GM19351 (cell line): ENCODE results near the gene B3GAT1.

ENCODE experiments used
- ATAC-seq: cut with Tn5 transposase; IDR thresholded peaks from one replicate; pipeline ENCODE4 v1.9.1; 2021; ENCODE audit warnings: mild to moderate bottlenecking, moderate library complexity; ENCODE audit not compliant: unreplicated experiment

Gene B3GAT1

GRCh38 chr11:134392953-134393615, 19.0 kb downstream of the B3GAT1 start:
- ATAC-seq = no peak

DNA sequence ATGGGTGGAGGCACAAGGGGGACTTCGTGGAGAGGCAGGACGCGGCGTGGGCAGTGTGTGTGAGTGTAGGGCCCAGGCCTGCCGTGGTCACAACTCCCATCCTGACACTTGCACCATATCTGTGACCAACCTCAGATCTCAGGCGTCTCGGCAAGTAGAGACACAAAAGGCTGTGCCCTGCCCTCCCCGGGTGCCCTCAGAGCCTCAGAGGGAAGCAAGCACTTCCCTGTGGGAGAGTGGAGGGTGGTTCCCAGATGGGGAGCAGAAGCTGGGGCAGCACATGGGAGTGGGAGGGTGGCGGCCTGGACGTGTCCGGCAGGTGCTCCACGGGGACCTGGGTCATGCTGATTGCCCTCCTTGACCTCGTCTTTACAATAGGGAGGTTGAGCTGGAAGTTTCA, 20.4 kb downstream of the B3GAT1 start:
- no peak for ATAC-seq

DNA sequence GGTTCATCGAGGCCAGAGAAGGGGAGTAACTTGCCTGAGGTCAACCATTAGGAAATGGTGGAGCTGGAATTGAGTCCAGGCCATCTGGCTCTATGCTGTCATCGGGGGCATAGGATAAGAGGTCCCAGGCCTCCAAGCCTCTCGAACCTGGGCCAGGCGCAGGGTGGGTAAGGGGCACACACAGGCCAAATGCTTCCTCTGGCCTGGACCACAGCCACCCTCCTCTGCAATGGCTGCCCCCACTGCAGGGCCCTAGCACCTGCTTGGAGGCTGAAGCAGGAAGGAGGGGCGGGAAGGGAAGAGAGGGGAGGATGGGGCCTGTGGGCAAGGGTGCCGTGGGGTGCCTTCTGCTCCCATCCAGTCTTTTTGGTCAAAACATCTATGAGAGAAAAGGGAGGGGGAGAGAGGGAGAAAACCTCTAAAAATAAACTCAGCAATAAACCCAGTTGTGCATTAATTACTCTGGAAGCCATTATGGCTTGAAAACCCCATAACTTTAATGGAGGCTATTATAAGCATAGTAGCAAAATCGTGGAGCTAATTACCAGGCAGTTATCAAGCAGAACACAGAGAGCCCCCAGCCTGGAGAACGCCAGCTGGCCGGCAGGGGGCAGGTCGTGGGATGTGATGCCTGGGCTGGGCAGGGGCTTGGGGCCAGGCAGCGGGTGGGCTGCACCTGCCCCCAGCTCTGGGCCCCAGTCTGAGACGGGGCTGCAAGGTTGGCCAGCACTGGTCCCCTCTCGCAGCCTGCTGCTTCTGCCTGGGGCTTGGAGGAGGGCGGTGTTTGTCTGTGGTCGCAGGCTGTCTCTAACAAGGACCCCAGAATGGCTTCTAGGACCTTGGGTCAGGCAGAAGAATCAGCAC, 21.1 kb downstream of the B3GAT1 start:
- ATAC-seq = no peak

DNA sequence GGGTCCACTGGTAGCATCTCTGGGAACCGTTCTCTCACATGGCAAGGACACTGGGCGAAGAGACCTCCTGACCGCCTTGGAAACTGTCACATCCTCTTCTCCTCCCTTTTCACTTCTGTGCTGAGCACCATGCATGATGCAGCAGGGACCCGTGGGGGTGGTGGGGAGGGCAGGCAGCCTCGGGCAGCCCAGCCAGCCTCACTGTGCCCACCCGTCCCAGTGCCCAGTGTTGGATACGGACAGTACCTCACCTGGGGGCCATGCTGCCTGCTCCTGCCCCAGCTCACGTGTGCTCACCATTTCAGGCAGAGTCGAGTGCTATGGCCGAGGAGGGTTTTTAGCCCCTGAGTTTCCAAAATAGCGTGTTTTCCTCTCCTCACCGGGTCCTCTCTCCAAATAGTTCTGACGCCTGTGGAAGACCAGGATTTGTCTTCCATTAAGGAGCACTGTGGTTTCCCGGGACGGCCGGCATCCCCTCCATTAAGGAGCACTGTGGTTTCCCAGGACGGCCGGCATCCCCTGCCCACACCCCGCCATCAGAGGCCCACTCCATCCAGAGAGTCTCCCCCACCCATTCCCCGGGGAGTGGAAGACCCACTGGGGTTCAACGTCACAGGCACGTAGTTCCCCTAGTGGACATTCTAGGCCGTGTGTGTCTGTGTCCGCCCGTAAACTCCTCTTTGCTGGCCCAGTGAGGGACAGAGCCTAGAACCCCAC, 22.4 kb downstream of the B3GAT1 start:
- ATAC-seq = no peak

DNA sequence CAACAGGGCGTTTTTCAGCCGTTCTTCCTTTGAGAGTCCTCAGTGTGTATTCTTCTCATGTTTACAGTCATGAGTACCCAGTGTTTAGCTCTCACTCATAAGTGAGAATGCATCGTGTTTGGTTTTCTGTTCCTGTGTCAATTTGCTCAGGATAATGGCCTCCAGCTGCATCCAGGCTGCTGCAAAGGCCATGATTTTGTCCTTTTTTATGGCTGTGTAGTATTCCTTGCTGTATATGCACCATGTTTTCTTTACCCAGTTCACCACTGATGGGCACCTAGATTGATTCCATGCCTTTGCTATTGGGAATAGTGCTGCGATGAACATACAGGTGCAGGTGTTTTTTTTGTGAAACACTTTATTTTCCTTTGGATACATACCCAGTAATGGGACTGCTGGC, 23.5 kb downstream of the B3GAT1 start:
- ATAC-seq = no peak

- ATAC-seq = no peak
Measured at GRCh38 chr11:134387501-134387900, 24.5 kb downstream of the B3GAT1 start.

DNA sequence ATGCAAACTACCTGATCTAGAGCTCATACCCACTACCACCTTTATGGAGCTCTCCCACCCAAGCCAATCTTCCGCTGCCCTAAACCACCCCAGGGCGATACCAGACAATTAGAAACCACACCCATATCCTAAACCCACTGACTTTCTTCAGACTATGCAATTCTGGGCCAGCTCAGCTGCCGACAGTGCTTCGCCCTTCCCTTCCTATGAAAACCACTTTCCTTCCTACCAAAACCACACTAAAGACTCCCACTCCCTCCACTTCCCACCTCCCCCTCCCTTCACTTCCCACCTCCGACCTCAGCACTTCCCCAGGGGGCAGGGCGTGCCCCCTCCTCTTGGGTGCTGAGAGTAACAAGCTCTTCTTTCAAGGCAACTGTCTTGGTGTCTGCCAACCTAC, 25.1 kb downstream of the B3GAT1 start:
- no peak for ATAC-seq

DNA sequence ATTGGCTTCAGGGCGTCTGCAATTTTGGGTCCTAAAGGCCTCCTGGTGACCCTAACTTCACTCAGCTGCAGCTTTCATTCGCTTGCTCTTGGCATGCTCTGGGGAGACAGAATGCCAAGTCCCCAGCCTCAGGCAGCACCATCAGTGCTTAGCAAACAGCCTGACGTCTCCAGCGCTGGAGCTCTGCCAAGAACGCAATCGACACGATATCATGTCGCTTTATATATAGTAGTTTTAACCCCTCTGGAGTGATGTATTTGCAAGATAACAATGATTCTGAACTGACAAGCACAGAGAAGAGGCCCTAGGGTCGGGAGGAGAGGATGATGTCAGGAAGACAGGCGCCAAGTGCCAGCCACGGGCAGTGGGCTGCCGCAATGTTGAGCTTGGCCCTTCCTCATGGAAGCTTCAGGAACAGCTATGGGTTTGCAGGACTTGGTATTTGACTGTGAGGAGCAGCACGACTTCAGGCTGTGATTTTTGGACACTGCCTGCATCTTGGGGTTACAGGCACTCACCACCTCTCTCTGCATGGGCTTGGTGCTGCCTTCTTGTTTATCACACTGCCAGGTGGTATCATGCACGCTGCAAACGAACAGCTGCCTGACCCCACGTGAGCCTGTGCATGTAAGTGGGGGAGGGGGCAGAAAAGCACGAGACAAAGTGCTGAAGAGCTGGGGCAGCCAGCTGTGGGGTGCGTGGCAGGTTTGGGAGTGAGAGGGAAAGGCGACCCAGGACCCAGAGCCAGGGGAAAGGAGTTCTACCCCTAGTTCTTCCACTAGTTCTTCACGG, 26.1 kb downstream of the B3GAT1 start:
- no peak for ATAC-seq

GRCh38 chr11:134385171-134385570, 26.9 kb downstream of the B3GAT1 start:
- ATAC-seq = no peak

DNA sequence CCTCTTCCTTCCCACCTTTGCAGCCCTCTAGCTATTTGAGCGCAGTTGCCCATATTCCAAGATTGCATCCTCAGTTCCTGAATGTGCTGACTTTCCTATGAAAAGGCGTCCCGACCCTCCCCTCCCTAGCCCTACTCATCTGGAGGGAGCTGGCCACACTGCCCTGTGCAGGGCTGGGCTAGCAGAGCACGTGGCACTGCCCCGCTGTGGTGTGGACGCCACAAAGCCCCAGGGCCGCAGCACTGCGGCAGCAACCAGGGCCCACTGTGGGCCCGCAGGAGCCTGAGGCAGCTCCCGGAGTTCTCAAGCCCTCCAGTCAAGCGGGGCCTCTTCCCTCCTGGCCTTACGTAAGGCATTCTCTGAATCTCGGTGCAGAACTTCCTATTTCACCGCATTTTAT, 27.6 kb downstream of the B3GAT1 start:
- no peak for ATAC-seq

- no peak for ATAC-seq
Measured at GRCh38 chr11:134383576-134384221, 28.3 kb downstream of the B3GAT1 start.

- no peak for ATAC-seq
Measured at GRCh38 chr11:134382830-134383229, 29.2 kb downstream of the B3GAT1 start.

GRCh38 chr11:134382257-134382656, 29.8 kb downstream of the B3GAT1 start:
- no peak for ATAC-seq

DNA sequence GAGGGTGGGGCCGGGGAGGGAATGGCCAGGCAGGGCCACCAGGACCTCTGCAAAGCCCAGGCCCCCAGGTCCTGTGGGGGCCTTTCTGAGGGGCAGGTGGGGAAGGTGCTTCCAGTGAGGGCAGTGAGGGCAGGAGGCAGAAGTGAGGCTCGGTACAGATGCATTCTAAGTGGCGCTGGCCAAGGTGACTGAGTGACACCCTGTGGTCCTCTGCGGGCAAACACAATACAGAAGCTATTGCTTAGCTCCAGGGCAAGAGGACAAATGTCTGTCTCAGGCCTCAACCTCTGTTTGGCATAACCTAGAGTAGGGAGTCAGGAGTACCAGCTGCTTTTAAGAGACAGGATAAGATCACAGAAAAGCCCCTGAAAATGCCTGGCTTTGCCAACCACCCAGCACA, 31.3 kb downstream of the B3GAT1 start:
- ATAC-seq = no peak

GRCh38 chr11:134380229-134380628, 31.8 kb downstream of the B3GAT1 start:
- ATAC-seq = no peak

DNA sequence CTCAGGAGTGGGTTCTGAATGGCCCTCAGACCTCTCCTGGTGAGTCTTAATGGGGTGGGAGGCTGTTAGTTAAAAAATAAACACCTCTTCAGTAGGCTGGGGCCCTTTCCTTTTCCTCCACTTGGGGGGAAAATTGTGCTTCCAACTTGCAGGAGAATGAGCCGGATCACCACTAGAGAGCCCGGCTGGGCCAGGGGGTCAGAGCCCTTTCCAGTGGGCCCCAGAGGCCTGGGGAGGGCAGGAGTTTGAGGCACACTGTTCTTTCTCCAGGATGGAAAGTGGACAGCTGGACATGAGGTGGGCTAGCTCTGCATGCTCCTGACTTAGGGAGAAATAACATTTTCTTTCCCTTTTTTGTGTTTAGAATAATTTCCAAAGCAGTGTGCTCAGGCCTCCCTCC, 32.8 kb downstream of the B3GAT1 start:
- no peak for ATAC-seq

- ATAC-seq = no peak
Measured at GRCh38 chr11:134377876-134378275, 34.2 kb downstream of the B3GAT1 start.

GRCh38 chr11:134376150-134376921, 35.7 kb downstream of the B3GAT1 start:
- ATAC-seq = no peak

DNA sequence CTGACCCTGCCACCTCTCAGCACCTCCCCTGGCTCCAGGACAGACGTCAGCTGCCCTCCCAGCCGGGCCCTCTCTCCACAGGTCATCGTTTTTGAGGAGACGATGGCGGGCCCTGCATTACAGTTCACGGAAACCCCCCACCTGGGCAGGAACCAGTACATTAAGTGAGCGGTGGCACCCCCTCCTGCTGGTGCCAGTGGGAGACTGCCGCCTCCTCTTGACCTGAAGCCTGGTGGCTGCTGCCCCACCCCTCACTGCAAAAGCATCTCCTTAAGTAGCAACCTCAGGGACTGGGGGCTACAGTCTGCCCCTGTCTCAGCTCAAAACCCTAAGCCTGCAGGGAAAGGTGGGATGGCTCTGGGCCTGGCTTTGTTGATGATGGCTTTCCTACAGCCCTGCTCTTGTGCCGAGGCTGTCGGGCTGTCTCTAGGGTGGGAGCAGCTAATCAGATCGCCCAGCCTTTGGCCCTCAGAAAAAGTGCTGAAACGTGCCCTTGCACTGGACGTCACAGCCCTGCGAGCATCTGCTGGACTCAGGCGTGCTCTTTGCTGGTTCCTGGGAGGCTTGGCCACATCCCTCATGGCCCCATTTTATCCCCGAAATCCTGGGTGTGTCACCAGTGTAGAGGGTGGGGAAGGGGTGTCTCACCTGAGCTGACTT, 37.0 kb downstream of the B3GAT1 start:
- no peak for ATAC-seq
